Right cardiac atrium (tissue), 5 donors: ENCODE measurements around the gene PDLIM4. TPM values are rescaled to one million over a fixed set of nuclear protein-coding genes. Genes with fewer than 3 reads are reported as not detected.

Experiments
- ATAC-seq, 2 donors: fragments of 200-7000 bp; cut with Tn5 transposase; one replicate each; pipeline versions ENCODE4 v1.8.0 to v1.9.1; 2020; ENCODE audit warnings: moderate library complexity in 2 of 2, mild to moderate bottlenecking in 1 of 2
- DNase-seq, 3 donors: peaks; one replicate each; pipeline ENCODE4 v3.0.0-alpha.2; 2020
- H3K27ac ChIP-seq: one replicate; pipeline ENCODE4 v1.5.1; 2013; ENCODE audit warnings: mild to moderate bottlenecking, low read length, control low read depth, moderate library complexity
- H3K27me3 ChIP-seq: one replicate; pipeline ENCODE4 v1.6.1; 2013; ENCODE audit not compliant: control insufficient read depth, insufficient read depth
- H3K4me1 ChIP-seq: one replicate; pipeline ENCODE4 v1.6.1; 2013; ENCODE audit warnings: low read length; ENCODE audit not compliant: control insufficient read depth, insufficient read depth
- H3K4me3 ChIP-seq: one replicate; pipeline ENCODE4 v1.5.1; 2013; ENCODE audit warnings: low read length, control low read depth
- H3K9me3 ChIP-seq: one replicate; pipeline ENCODE4 v1.6.1; 2013; ENCODE audit warnings: low read length; ENCODE audit not compliant: control insufficient read depth
- WGBS: extraction: QIAGEN DNeasy Blood & Tissue Kit; methylation state at CpG from one replicate; pipeline ENCODE4 v1.1.7; 2013; 5-methylcytosine and 5-hydroxymethylcytosine counted together
- intact Hi-C, 4 donors: fragments of 100-400 bp; cut with DNase I; formaldehyde crosslinking; loops; one replicate each; pipeline versions ENCODE4 v1.11.0 to v1.14.0; 2022 to 2023
- polyA plus RNA-seq: library from polyadenylated mRNA; stranded (reverse); fragments of 200-250 nt; gene quantifications from one replicate; pipeline ENCODE4 v1.2.3, GENCODE V29; 2013
- total RNA-seq, 4 donors: library from RNA; stranded (reverse); fragmentation: NEBNext Ultra II Directional; extraction: Animal tissue kit (Norgen Biotek cat#: 25700); gene quantifications; one replicate each; pipeline ENCODE4 v1.2.1, GENCODE V29; 2021
- donor health status: healthy with polysubstance abuse.
- donor health status: DM: no; HTN: yes; CAD: no.
- donor health status: DM: no; HTN: no; CAD: no.
- donor health status: DM: no; HTN: yes; CAD: no; lungs with severe emphysema.
- donor health status: DM: yes; HTN: yes; CAD: no.

The PDLIM4 gene
- total and polyA plus RNA-seq, 5 donors, result 35.0 to 113 (median 50.3) TPM

GRCh38 chr5:132261881-132262845, 4.7 kb downstream of the PDLIM4 start:
- H3K4me1 ChIP-seq, result peaks cover 51% of the 10 kb centered on the region
- H3K27me3 ChIP-seq, result no peaks in the 10 kb centered on the region
- intact Hi-C loops, result no loop called here
- no peak for ATAC-seq
- no peaks in the 10 kb centered on the region for H3K9me3 ChIP-seq
- DNase-seq, result no peak
- no peak overlapping the region for H3K4me3 ChIP-seq
- WGBS, result 94% methylated on average over 7 of the region's 7 CpGs
- H3K27ac ChIP-seq, result no peak overlapping the region

DNA sequence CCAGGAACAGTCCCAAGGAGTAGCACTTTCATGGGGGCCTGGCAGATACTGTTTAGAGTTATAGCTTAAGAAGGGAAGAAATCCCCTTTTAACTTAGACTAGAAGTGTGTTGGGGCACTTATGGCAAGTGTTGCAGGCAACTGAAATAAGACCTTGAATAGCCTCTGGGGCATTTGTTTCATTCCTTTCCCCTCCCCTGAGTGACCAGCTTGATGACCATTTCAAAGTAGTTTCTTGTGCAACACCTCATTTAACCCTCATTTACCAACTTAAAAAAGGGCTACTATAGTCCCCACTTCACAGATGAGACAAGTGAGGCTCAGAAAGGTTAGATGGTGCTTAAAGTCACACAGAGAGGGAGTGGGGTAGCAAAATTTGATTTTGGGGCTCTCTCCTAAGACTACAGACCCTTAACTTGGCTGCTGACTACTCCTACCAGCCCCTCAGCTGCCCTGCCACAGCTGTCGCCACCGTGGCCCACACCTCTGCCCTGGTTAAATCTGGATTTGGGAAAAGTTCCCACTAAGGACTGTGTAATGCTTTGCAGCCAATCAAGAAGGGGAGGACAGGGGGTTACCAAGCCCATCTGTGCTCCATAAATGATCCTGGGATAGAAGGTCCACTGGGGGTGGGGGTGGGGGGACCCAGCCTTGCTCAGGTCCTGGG, 5.5 kb downstream of the PDLIM4 start:
- H3K9me3 ChIP-seq, result no peaks in the 10 kb centered on the region
- intact Hi-C loops, result no loop called here
- DNase-seq (no peak), ATAC-seq (no peak)
- H3K4me3 ChIP-seq, result no peak overlapping the region
- H3K27me3 ChIP-seq, result no peaks in the 10 kb centered on the region
- peaks cover 51% of the 10 kb centered on the region for H3K4me1 ChIP-seq
- WGBS, result 98% methylated on average over 2 of the region's 2 CpGs
- no peak overlapping the region for H3K27ac ChIP-seq

GRCh38 chr5:132263548-132264261, 6.2 kb downstream of the PDLIM4 start:
- peak in 2 of 3 donors; percentile 60 to 68 for DNase-seq
- intact Hi-C loops, result no loop called here
- 63% methylated on average over 7 of the region's 7 CpGs for WGBS
- Histone ChIP-seq H3K27me3 (no peaks in the 10 kb centered on the region), H3K27ac (no peak overlapping the region), H3K9me3 (no peaks in the 10 kb centered on the region), H3K4me1 (peaks cover 46% of the 10 kb centered on the region), H3K4me3 (no peak overlapping the region)
- peak in 1 of 2 donors; percentile 39 for ATAC-seq

GRCh38 chr5:132264546-132265335, 7.2 kb downstream of the PDLIM4 start:
- H3K4me3 ChIP-seq, result no peak overlapping the region
- H3K27ac ChIP-seq, result peak overlapping the region; percentile 48
- DNase-seq (no peak), ATAC-seq (no peak)
- peaks cover 39% of the 10 kb centered on the region for H3K4me1 ChIP-seq
- H3K9me3 ChIP-seq, result no peaks in the 10 kb centered on the region
- 68% methylated on average over 4 of the region's 4 CpGs for WGBS
- intact Hi-C loops, result no loop called here
- H3K27me3 ChIP-seq, result no peaks in the 10 kb centered on the region

GRCh38 chr5:132265336-132266030, 8.0 kb downstream of the PDLIM4 start:
- DNase-seq (peak; percentile 67 to 83 (median 77)), ATAC-seq (peak; percentile 74 to 79)
- intact Hi-C loops, result no loop called here
- H3K27ac ChIP-seq, result peak overlapping the region; percentile 48
- WGBS, result 43% methylated on average over 8 of the region's 8 CpGs
- H3K4me1 ChIP-seq, result peaks cover 34% of the 10 kb centered on the region
- H3K27me3 ChIP-seq, result no peaks in the 10 kb centered on the region
- no peaks in the 10 kb centered on the region for H3K9me3 ChIP-seq
- no peak overlapping the region for H3K4me3 ChIP-seq

- Histone ChIP-seq H3K4me3 (no peak overlapping the region), H3K27ac (peak overlapping the region; percentile 21), H3K4me1 (peaks cover 28% of the 10 kb centered on the region), H3K9me3 (no peaks in the 10 kb centered on the region), H3K27me3 (no peaks in the 10 kb centered on the region)
- 73% methylated on average over 7 of the region's 7 CpGs for WGBS
- DNase-seq, result peak in 1 of 3 donors; percentile 59
- no peak for ATAC-seq
- intact Hi-C loops, result no loop called here
These were observed 8.7 kb downstream of the PDLIM4 start for GRCh38 chr5:132266031-132266835.

GRCh38 chr5:132266836-132267160, 9.3 kb downstream of the PDLIM4 start:
- Histone ChIP-seq H3K27ac (no peak overlapping the region), H3K9me3 (no peaks in the 10 kb centered on the region), H3K4me1 (peaks cover 24% of the 10 kb centered on the region), H3K27me3 (no peaks in the 10 kb centered on the region), H3K4me3 (no peak overlapping the region)
- no peak for DNase-seq
- intact Hi-C loops, result no loop called here
- ATAC-seq, result no peak
- 84% methylated on average over 1 of the region's 1 CpG for WGBS

DNA sequence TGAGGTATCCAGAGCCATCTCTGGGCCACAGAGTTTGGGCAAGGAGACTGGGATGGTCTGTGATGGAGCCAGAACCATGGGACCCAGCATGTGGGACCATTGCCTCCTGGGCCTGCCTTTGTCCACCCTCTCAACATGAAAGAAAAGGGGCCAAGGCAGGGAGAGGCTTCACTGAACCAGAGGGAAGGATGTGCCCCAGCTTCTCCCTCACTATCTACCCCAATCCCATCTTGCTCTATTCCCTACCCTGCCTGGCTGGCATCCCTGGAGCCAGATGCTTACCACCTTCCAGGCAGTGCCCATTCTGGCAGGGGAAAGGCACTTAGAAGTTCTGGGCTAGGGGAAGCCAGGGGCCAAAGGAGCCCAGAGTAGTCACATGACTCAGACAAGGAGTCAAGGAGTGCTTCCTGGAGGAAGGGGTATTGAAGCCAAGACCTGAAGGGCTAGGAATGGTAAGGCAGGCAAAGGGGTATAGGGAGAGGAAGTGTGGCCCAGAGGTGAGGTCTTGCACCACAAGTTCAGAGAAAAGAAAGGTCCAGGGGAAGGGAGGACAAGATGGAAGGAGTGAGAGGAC, 9.8 kb downstream of the PDLIM4 start:
- Histone ChIP-seq H3K4me3 (no peak overlapping the region), H3K4me1 (peaks cover 22% of the 10 kb centered on the region), H3K27me3 (no peaks in the 10 kb centered on the region), H3K9me3 (no peaks in the 10 kb centered on the region), H3K27ac (no peak overlapping the region)
- ATAC-seq, result no peak
- intact Hi-C loops, result no loop called here
- DNase-seq, result no peak

DNA sequence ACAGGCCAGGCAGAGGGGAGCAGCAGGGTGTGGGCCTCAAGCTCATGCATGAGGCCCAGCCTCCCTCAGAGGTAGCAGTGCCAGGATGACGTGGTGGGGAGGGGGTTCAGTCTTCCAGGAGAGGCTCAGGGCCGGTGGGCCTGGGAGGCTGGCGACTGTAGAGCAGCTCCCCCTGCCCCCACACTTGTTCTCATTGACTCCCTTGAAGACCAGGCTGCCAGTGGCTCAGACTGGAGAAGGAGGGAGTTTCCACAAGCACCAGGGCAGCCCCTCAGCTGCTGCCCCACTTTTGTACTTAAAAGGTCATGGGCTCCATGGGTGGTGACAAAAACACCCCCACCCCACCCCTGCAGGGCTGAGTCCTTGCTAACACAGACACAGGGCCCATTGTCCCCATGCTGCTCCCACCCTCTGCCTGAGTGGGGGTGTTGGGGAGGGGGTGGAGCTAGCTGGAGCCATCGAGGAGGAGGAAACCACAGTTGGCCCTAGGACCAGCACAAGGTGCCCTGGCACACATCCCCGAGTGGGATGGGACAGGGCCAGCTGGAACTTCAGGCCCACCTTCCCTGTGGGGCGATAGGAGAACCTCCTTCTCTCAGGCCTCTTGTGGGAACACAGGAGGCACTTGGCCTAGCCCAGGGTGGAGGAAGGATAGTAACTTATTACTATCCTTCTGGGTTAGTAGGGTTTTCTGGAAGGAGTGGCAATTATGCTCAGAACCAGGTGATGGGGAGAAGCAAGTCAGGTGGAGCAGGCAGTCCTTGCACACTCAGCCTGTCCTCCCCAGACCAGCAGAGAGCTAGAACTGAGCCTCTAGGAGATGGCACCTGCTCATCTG, 10.7 kb downstream of the PDLIM4 start:
- peak in 2 of 3 donors; percentile 37 to 65 for DNase-seq

More for the DNA sequence above, 10.7 kb downstream of the PDLIM4 start:
- ATAC-seq, result no peak
- intact Hi-C loops, result no loop called here
- Histone ChIP-seq H3K4me3 (no peak overlapping the region), H3K27ac (no peak overlapping the region), H3K4me1 (peaks cover 18% of the 10 kb centered on the region), H3K9me3 (no peaks in the 10 kb centered on the region), H3K27me3 (no peaks in the 10 kb centered on the region)
- WGBS, result 62% methylated on average over 6 of the region's 6 CpGs
